ENCODE measurements around the gene PARD3.

PARD3 gene

GRCh38 chr10:34109952-34110702, 705.0 kb downstream of the PARD3 start:
- Histone ChIP-seq H3K4me3 (ENCODE audit: insufficient read depth, low read length, poor library complexity, severe bottlenecking) (no peak overlapping the region), H4K20me1 (ENCODE audit: low read depth, low read length) (no peaks in the 10 kb centered on the region), H3K4me2 (ENCODE audit: low read depth, low read length, poor library complexity, severe bottlenecking) (no peak overlapping the region), H3K9me3 (ENCODE audit: insufficient read depth, low read length) (no peaks in the 10 kb centered on the region), H3K27me3 (ENCODE audit: low read length) (no peaks in the 10 kb centered on the region), H3K27ac (ENCODE audit: low read depth, low read length) (no peak overlapping the region), H3K9me2 (replicated peaks; ENCODE audit: insufficient read depth, low read length) (no peaks in the 10 kb centered on the region), H2AFZ (ENCODE audit: low read depth, low read length, severe bottlenecking) (no peak overlapping the region), H3F3A (ENCODE audit: insufficient read depth) (no peaks in the 10 kb centered on the region), H3K9ac (ENCODE audit: low read length) (no peak overlapping the region), H3K79me2 (ENCODE audit: insufficient read depth, low read length) (no peaks in the 10 kb centered on the region), H3K36me3 (ENCODE audit: low read length) (no peaks in the 10 kb centered on the region)
- TF ChIP-seq, protein P1, sequence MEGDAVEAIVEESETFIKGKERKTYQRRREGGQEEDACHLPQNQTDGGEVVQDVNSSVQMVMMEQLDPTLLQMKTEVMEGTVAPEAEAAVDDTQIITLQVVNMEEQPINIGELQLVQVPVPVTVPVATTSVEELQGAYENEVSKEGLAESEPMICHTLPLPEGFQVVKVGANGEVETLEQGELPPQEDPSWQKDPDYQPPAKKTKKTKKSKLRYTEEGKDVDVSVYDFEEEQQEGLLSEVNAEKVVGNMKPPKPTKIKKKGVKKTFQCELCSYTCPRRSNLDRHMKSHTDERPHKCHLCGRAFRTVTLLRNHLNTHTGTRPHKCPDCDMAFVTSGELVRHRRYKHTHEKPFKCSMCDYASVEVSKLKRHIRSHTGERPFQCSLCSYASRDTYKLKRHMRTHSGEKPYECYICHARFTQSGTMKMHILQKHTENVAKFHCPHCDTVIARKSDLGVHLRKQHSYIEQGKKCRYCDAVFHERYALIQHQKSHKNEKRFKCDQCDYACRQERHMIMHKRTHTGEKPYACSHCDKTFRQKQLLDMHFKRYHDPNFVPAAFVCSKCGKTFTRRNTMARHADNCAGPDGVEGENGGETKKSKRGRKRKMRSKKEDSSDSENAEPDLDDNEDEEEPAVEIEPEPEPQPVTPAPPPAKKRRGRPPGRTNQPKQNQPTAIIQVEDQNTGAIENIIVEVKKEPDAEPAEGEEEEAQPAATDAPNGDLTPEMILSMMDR (IDR thresholded peaks at IDR 0.05; ENCODE audit: insufficient read depth, low read length, poor library complexity, severe bottlenecking): no peak
- TF ChIP-seq EZH2phosphoT487 (conservative IDR thresholded peaks at IDR 0.05; ENCODE audit: low read length): no peak

- no peak overlapping the region for H3K4me2 ChIP-seq (ENCODE audit: low read depth, low read length, poor library complexity, severe bottlenecking)
Measured at GRCh38 chr10:34109495-34109894, 705.6 kb downstream of the PARD3 start.

GRCh38 chr10:34107626-34108516, 707.2 kb downstream of the PARD3 start:
- no peaks in the 10 kb centered on the region for H3K9me2 ChIP-seq (replicated peaks; ENCODE audit: insufficient read depth, low read length)
- no peak overlapping the region for H3K4me2 ChIP-seq (ENCODE audit: low read depth, low read length, poor library complexity, severe bottlenecking)
- TF ChIP-seq, protein P1 (IDR thresholded peaks at IDR 0.05; ENCODE audit: insufficient read depth, low read length, poor library complexity, severe bottlenecking): no peak
- no peak for TF ChIP-seq EZH2phosphoT487 (conservative IDR thresholded peaks at IDR 0.05; ENCODE audit: low read length)
- H2AFZ ChIP-seq (ENCODE audit: low read depth, low read length, severe bottlenecking): no peak overlapping the region
- H3K79me2 ChIP-seq (ENCODE audit: insufficient read depth, low read length): no peaks in the 10 kb centered on the region
- no peaks in the 10 kb centered on the region for H4K20me1 ChIP-seq (ENCODE audit: low read depth, low read length)
- H3K27ac ChIP-seq (ENCODE audit: low read depth, low read length): no peak overlapping the region
- no peaks in the 10 kb centered on the region for H3K9me3 ChIP-seq (ENCODE audit: insufficient read depth, low read length)
- no peaks in the 10 kb centered on the region for H3K36me3 ChIP-seq (ENCODE audit: low read length)
- H3K9ac ChIP-seq (ENCODE audit: low read length): no peak overlapping the region
- H3F3A ChIP-seq (ENCODE audit: insufficient read depth): no peaks in the 10 kb centered on the region
- H3K4me3 ChIP-seq (ENCODE audit: insufficient read depth, low read length, poor library complexity, severe bottlenecking): no peak overlapping the region
- no peaks in the 10 kb centered on the region for H3K27me3 ChIP-seq (ENCODE audit: low read length)

More at GRCh38 chr10:34109495-34109894, 705.6 kb downstream of the PARD3 start:
- Histone ChIP-seq H3K36me3 (ENCODE audit: low read length) (no peaks in the 10 kb centered on the region), H3K4me3 (ENCODE audit: insufficient read depth, low read length, poor library complexity, severe bottlenecking) (no peak overlapping the region), H3K9me3 (ENCODE audit: insufficient read depth, low read length) (no peaks in the 10 kb centered on the region), H3K9me2 (replicated peaks; ENCODE audit: insufficient read depth, low read length) (no peaks in the 10 kb centered on the region), H3K27me3 (ENCODE audit: low read length) (no peaks in the 10 kb centered on the region), H3K79me2 (ENCODE audit: insufficient read depth, low read length) (no peaks in the 10 kb centered on the region), H3F3A (ENCODE audit: insufficient read depth) (no peaks in the 10 kb centered on the region), H3K9ac (ENCODE audit: low read length) (no peak overlapping the region), H4K20me1 (ENCODE audit: low read depth, low read length) (no peaks in the 10 kb centered on the region), H3K27ac (ENCODE audit: low read depth, low read length) (no peak overlapping the region), H2AFZ (ENCODE audit: low read depth, low read length, severe bottlenecking) (no peak overlapping the region)
- TF ChIP-seq EZH2phosphoT487 (conservative IDR thresholded peaks at IDR 0.05; ENCODE audit: low read length): no peak
- TF ChIP-seq, protein P1 (IDR thresholded peaks at IDR 0.05; ENCODE audit: insufficient read depth, low read length, poor library complexity, severe bottlenecking): no peak
